Measurements from ENCODE around the gene HLA-F. TPM values are rescaled to one million over a fixed set of nuclear protein-coding genes. Genes with fewer than 3 reads are reported as not detected.

Gene HLA-F
- total RNA-seq = 2.6 and 8.0 TPM in 2 replicates

DNA sequence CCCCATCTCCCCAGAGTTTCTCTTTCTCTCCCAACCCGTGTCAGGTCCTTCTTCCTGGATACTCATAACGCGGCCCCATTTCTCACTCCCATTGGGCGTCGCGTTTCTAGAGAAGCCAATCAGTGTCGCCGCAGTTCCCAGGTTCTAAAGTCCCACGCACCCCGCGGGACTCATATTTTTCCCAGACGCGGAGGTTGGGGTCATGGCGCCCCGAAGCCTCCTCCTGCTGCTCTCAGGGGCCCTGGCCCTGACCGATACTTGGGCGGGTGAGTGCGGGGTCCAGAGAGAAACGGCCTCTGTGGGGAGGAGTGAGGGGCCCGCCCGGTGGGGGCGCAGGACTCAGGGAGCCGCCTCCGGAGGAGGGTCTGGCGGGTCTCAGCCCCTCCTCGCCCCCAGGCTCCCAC, at the start of gene HLA-F:
TSS of gene HLA-F (plus strand) at position 173 of the 404 bp plus-strand sequence. CDS start at position 203, 30 bp downstream.

DNA sequence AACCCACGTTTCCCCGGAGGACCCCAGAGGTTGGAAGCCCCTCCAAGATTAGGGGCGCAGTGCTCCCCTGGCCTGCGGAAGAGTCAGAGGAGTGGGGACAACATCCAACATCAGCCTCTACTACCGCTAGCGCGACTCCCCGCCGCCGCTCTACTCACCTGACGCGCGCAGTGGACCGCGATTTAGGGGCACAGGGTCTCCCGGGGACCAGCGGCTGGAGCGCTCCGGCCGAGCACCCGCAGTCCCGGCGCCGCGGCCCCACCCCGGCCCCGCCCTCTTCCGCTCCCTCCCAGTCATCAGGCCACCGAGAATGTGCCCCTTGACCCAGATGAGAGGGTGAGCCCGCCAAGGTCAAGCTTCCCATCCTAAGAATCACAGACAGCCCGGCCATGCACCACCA, 42.3 kb upstream of the HLA-F start, which contains the start of gene ZFP57:
TSS of gene ZFP57 (minus strand) at position 249 of the 400 bp plus-strand sequence. CDS start 4,149 bp downstream, outside the sequence.

Other genes starting within 250 kb of the HLA-F start
- not detected in 2 replicates for gene MAS1L, start 235.5 kb upstream of the HLA-F start, total RNA-seq
- gene UBD, start 163.7 kb upstream of the HLA-F start, total RNA-seq = not detected in 2 replicates
- not detected in 2 replicates for gene OR2H2, start 138.3 kb upstream of the HLA-F start, total RNA-seq
- gene GABBR1, start 90.3 kb upstream of the HLA-F start, total RNA-seq = 10.2 and 13.5 TPM in 2 replicates
- gene MOG, start 66.3 kb upstream of the HLA-F start, total RNA-seq = not detected in 2 replicates
- gene ZFP57, start 42.3 kb upstream of the HLA-F start, total RNA-seq = 0.37 TPM in 1 of 2 replicates, not detected in the other
- gene HLA-G, start 104.4 kb downstream of the HLA-F start, total RNA-seq = 0.14 and 0.37 TPM in 2 replicates
- 300 and 414 TPM in 2 replicates for gene HLA-A, start 219.1 kb downstream of the HLA-F start, total RNA-seq

Data from smooth muscle cell of bladder (primary cell).